OCI-LY3 (cell line): Measurements from ENCODE around the gene TTC4.

Experiments
- H2AFZ ChIP-seq: fragments of 200-600, 300-600 bp; shearing (Covaris generic); 2 replicates; pipeline ENCODE4 v1.6.0; 2014; ENCODE audit warnings: antibody characterized with exemption, low read depth, low read length
- H3K27ac ChIP-seq: fragments of 200-600, 300-600 bp; sonication (generic); 2 replicates; pipeline ENCODE4 v1.5.1; 2014; ENCODE audit warnings: mild to moderate bottlenecking, low read length, moderate library complexity, mixed read lengths
- H3K27me3 ChIP-seq: fragments of 200-600, 300-600 bp; sonication (generic); 2 replicates; pipeline ENCODE4 v1.6.1; 2014; ENCODE audit warnings: low read depth, low read length, mixed read lengths
- H3K36me3 ChIP-seq: fragments of 200-600, 300-600 bp; sonication (generic); replicated peaks from 2 replicates; pipeline ENCODE3; 2014; ENCODE audit warnings: low read depth, low read length, mixed read lengths
- H3K4me1 ChIP-seq: fragments of 300-600, 200-600 bp; sonication (generic); 2 replicates; pipeline ENCODE4 v1.6.1; 2014; ENCODE audit warnings: low read length, mixed read lengths
- H3K4me2 ChIP-seq: fragments of 200-600, 300-600 bp; sonication (generic); 2 replicates; pipeline ENCODE4 v1.6.1; 2014; ENCODE audit warnings: low read length, mixed read lengths
- H3K4me3 ChIP-seq: fragments of 300-600, 200-600 bp; sonication (generic); 2 replicates; pipeline ENCODE4 v1.5.1; 2014; ENCODE audit warnings: antibody characterized with exemption, mild to moderate bottlenecking, low read length, moderate library complexity
- H3K79me2 ChIP-seq: fragments of 300-600, 200-600 bp; shearing (Covaris generic); 2 replicates; pipeline ENCODE4 v1.6.1; 2014; ENCODE audit warnings: mild to moderate bottlenecking, low read length, mixed read lengths
- H3K9ac ChIP-seq: fragments of 300-600, 200-600 bp; shearing (Covaris generic); 2 replicates; pipeline ENCODE4 v1.6.0; 2014; ENCODE audit warnings: mild to moderate bottlenecking, low read length, moderate library complexity
- H3K9me3 ChIP-seq: fragments of 200-600, 300-600 bp; shearing (Covaris generic); 2 replicates; pipeline ENCODE4 v1.6.1; 2014; ENCODE audit warnings: low read length, mixed read lengths; ENCODE audit not compliant: insufficient read depth
- H4K20me1 ChIP-seq: fragments of 200-600, 300-600 bp; sonication (generic); 2 replicates; pipeline ENCODE4 v1.6.1; 2016; ENCODE audit warnings: low read length, mixed read lengths; ENCODE audit not compliant: insufficient read depth
- EZH2phosphoT487 ChIP-seq: fragments of 200-600 bp; shearing (Covaris generic); IDR thresholded peaks from 2 replicates; pipeline ENCODE4 v1.6.1; 2018; ENCODE audit warnings: antibody characterized with exemption, mixed run types, low read depth
- TF ChIP-seq, protein P1 (sequence below): fragments of 200-600, 300-600 bp; sonication (generic); IDR thresholded peaks from 2 replicates; pipeline ENCODE4 v1.5.1; 2014; ENCODE audit warnings: antibody characterized with exemption, low read length, low read depth

TTC4 gene

DNA sequence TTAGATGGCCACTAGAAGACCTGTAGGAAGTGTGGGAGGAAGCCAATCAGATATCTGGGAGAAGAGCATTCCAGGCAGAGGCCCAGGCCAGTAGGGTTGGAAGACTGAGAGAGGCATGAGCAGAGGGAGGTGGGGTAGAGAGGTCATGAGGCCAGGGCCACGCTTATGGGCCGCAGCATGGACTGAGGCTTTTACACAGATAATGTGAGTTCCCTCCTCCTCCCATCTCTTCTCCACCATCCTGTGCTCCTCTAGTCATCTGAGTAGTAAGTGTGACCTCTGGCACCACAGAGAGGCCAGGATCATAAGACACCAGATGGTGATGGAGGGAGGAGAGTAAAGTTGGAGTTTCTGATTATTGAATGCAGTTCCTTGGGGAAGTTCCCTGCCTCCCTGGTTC, 68.4 kb downstream of the TTC4 start:
- no peaks in the 10 kb centered on the region for H4K20me1 ChIP-seq
- no peak overlapping the region for H3K9ac ChIP-seq
- H3K36me3 ChIP-seq = no peaks in the 10 kb centered on the region
- no peaks in the 10 kb centered on the region for H3K4me1 ChIP-seq
- H3K27me3 ChIP-seq = no peaks in the 10 kb centered on the region
- H3K9me3 ChIP-seq = no peaks in the 10 kb centered on the region
- no peak overlapping the region for H3K4me3 ChIP-seq
- H2AFZ ChIP-seq = no peak overlapping the region
- no peak overlapping the region for H3K27ac ChIP-seq
- no peaks in the 10 kb centered on the region for H3K79me2 ChIP-seq
- H3K4me2 ChIP-seq = no peak overlapping the region
- TF ChIP-seq, protein P1, sequence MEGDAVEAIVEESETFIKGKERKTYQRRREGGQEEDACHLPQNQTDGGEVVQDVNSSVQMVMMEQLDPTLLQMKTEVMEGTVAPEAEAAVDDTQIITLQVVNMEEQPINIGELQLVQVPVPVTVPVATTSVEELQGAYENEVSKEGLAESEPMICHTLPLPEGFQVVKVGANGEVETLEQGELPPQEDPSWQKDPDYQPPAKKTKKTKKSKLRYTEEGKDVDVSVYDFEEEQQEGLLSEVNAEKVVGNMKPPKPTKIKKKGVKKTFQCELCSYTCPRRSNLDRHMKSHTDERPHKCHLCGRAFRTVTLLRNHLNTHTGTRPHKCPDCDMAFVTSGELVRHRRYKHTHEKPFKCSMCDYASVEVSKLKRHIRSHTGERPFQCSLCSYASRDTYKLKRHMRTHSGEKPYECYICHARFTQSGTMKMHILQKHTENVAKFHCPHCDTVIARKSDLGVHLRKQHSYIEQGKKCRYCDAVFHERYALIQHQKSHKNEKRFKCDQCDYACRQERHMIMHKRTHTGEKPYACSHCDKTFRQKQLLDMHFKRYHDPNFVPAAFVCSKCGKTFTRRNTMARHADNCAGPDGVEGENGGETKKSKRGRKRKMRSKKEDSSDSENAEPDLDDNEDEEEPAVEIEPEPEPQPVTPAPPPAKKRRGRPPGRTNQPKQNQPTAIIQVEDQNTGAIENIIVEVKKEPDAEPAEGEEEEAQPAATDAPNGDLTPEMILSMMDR = no peak
- no peak for TF ChIP-seq EZH2phosphoT487

DNA sequence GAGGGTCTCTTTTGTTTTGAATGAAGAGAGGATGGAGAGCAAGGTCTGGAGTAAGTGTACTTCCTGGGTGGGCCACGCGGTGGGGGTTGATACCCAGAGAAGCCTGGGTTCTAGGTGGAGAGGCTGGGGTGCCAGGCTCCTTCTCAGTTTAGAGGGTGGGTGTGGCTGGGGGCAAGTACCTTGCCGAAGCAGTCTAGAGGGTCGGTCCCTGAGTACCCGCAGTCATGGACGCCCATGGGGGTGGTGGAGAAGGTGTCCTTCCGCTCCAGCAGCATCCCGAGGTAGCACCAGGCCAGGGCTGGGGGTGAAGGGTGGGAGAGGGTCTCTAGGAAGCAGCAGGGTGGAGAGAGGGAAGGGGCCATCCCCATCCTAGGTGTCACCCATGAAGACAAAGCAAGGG, 71.1 kb downstream of the TTC4 start:
- Histone ChIP-seq H3K9ac (no peak overlapping the region), H3K4me1 (no peaks in the 10 kb centered on the region), H3K36me3 (no peaks in the 10 kb centered on the region), H3K27ac (no peak overlapping the region), H4K20me1 (no peaks in the 10 kb centered on the region), H3K9me3 (no peaks in the 10 kb centered on the region), H2AFZ (no peak overlapping the region), H3K4me3 (no peak overlapping the region), H3K4me2 (no peak overlapping the region), H3K79me2 (no peaks in the 10 kb centered on the region), H3K27me3 (no peaks in the 10 kb centered on the region)
- TF ChIP-seq, protein P1 = no peak
- no peak for TF ChIP-seq EZH2phosphoT487

DNA sequence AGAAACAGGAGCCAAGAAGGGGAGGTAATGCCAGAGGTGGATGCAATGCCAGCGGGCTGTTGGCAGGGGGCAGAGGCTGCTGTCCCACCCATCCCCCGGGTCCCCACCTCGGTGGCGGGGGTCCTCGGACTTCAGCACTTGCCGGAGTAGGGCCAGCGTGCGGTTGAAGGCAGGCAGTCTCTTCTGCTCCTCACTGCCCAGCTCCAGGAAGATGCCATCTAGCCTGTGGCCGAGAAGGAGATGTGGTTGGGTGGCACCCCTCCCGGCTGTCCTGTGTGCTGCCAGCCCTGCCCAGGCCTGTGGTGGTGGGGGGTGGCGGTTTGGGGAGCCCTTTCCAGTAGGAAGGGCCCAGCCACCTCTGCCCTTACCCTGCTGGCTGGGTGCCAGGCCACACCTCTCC, 71.9 kb downstream of the TTC4 start:
- Histone ChIP-seq H4K20me1 (no peaks in the 10 kb centered on the region), H3K36me3 (no peaks in the 10 kb centered on the region), H3K27ac (no peak overlapping the region), H3K9ac (no peak overlapping the region), H3K79me2 (no peaks in the 10 kb centered on the region), H3K27me3 (no peaks in the 10 kb centered on the region), H3K4me1 (no peaks in the 10 kb centered on the region), H3K4me3 (no peak overlapping the region), H2AFZ (no peak overlapping the region), H3K9me3 (no peaks in the 10 kb centered on the region), H3K4me2 (no peak overlapping the region)
- TF ChIP-seq, protein P1 = no peak
- TF ChIP-seq EZH2phosphoT487 = no peak

DNA sequence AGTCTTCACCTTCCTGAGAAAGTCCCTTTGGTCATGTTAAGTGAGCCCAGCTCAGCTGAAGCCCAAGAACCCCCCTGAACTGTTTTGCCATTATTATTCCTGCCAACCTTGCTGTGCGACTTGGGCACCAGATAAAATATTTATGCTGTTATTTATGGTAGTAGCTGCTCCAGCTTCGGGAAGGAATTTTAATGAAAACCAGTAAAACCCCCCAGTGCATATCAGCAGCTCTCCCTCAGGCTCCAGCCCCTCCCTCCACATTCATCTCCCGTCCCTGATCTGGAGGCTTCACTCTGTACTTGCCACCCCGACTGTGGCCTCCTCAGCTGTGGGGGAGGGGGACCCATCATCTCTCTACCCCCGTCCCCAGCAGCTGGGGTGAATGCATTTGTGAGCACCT, 72.8 kb downstream of the TTC4 start:
- H3K9me3 ChIP-seq = no peaks in the 10 kb centered on the region
- no peaks in the 10 kb centered on the region for H3K79me2 ChIP-seq
- H4K20me1 ChIP-seq = no peaks in the 10 kb centered on the region
- no peak overlapping the region for H3K27ac ChIP-seq
- H3K4me3 ChIP-seq = no peak overlapping the region
- no peaks in the 10 kb centered on the region for H3K36me3 ChIP-seq
- no peaks in the 10 kb centered on the region for H3K27me3 ChIP-seq
- H2AFZ ChIP-seq = no peak overlapping the region
- H3K4me2 ChIP-seq = no peak overlapping the region
- no peak overlapping the region for H3K9ac ChIP-seq
- TF ChIP-seq, protein P1 = no peak
- TF ChIP-seq EZH2phosphoT487 = no peak
- no peaks in the 10 kb centered on the region for H3K4me1 ChIP-seq
